ENCODE data around the gene SLFN12L.

Gene SLFN12L

DNA sequence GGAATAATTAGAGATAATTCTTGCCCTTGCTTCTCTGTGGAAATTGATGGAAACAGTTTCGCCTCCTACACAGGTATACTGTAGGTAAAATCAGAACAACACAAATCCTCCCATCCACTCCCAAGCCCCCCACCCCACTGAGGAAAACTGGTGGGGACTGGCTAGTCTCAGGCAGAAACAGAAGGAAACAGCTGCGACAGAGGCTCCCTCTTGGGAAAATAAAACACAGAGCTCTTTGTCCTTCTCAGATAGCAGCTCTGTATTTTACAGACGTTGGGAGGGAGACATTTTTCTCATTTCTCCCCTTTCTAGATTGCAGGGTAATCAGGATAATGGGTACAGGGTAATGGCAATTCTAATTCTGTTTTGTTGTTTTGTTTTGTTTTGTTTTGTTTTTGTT, 90.0 kb downstream of the SLFN12L start:
- TF ChIP-seq, protein P1, sequence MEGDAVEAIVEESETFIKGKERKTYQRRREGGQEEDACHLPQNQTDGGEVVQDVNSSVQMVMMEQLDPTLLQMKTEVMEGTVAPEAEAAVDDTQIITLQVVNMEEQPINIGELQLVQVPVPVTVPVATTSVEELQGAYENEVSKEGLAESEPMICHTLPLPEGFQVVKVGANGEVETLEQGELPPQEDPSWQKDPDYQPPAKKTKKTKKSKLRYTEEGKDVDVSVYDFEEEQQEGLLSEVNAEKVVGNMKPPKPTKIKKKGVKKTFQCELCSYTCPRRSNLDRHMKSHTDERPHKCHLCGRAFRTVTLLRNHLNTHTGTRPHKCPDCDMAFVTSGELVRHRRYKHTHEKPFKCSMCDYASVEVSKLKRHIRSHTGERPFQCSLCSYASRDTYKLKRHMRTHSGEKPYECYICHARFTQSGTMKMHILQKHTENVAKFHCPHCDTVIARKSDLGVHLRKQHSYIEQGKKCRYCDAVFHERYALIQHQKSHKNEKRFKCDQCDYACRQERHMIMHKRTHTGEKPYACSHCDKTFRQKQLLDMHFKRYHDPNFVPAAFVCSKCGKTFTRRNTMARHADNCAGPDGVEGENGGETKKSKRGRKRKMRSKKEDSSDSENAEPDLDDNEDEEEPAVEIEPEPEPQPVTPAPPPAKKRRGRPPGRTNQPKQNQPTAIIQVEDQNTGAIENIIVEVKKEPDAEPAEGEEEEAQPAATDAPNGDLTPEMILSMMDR (conservative IDR thresholded peaks at IDR 0.05), result peak; percentile 3; the same call in 1 of the 2 replicates
- H3K27ac ChIP-seq, result no peak overlapping the region

DNA sequence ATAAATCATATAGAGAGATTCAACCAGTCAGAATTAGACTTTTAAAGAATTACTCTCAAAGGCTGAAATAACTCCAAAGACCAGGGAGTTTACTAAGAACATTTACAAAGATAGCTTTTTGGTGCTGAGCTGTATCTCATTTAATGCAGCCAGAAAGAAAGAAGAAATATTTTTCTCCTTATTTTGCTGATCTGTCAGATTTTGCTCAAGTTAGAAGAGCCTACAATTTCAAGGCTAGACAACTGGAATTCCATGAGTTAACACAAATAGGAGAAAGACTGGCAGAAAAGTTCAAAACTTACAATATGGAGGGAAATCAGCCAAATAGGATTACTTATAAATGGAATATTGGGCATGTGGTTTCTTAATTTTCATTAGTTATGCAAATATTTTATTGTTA, 99.0 kb downstream of the SLFN12L start:
- TF ChIP-seq, protein P1 (conservative IDR thresholded peaks at IDR 0.05), result no peak
- no peak overlapping the region for H3K27ac ChIP-seq

DNA sequence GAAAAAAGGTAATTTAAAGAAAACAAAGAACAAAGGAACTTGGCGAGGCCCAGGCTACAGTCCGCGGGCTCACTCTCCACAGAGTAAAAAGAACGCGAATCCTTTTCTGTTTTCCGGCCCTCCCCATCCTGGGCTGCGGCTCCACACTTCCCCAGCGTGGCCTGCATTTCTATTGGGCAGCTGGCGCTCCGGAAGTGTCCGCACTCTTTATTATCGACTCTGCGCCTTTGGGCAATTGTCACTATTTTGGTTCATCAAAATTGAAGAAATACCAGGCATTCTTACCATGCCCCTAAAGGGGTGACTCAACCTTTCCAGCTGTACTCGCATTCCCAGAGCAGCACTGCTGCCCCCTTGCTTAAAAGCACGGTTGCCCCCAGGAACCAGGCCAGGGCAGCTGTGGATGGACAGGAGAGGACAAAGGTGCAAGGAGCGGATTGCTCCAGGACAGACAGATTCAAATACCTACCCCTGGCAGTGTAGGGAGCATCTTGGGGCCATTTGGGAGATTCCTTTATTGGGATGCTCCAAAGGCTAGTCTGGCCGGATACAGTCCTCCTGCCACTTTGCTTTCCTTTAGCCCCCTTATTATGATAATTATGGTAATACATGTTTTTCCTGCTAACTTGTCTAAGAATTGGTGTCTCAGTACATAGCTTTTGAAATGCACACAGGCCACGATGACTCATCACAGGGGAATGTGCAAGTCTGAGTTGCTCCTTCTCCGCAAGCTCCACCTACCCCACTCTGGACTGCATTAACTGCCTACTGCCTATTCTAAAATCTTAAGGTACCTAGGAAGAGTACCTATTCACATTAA, 104.2 kb downstream of the SLFN12L start:
- no peak overlapping the region for H3K27ac ChIP-seq
- TF ChIP-seq, protein P1 (conservative IDR thresholded peaks at IDR 0.05), result no peak

DNA sequence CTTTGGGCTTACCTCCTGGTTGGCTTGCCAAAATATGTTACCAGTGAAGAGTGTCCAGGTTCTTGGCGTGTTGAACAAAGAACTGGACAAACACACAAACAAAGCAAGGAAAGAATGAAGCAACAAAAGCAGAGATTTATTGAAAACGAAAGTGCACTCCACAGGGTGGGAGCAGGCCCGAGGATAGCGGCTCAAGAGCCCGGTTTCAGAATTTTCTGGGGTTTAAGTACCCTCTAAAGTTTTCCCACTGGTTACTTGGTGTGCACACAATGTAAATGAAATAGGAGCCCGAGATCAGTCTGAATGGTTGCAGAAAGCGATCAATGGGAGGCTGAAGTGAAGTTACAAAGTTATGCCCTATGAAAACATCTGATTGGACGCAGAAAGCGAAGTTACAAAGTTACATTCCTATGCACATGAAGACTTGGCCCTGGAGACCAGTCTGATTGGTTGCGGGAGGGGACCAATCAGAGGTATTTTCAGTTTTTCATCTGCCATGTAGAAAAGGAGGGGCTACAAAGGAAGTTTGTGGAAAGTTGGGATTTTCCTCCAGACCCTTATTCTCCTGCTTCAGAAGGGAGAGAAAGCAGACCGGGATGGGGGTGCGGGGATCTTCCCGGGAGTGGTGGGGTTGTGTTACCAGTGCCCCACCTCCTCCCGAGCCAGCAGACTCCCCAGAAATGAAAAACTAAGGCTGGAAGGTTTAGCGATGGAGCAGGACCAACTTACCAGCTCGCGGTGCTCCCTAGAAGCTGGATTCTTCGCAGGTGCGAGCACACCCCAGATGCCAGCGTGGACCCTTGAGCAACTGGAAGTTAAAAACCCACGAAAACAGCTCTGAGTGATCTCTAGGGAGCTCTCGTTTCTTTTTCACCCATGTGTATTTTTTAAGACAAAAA, 105.1 kb downstream of the SLFN12L start, which contains the start of gene SLFN12:
Gene SLFN12, minus strand, starts transcription at position 325 of the 899 bp plus-strand sequence. CDS start 9,472 bp downstream, outside the sequence.
- H3K27ac ChIP-seq, result no peak within 1 kb of the TSS

DNA sequence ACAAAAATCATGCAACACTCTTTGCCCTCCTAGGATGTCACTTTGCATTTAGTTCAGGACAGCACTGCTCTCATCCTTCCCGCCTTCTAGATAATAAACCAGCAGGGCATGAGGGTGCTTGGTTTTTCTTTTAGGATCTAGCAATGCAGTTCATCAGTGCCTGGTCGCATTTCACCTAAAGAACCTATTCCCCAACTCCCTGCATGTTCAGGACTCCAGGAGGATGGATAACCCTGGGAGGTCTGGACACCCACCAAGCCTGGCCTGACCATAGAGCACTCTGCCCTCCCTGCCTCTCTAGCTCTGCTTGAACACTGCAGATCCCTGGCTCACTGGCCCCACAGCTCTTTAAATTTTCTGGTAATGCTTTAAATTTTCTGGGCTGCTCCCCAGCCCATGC, 107.8 kb downstream of the SLFN12L start:
- TF ChIP-seq, protein P1 (conservative IDR thresholded peaks at IDR 0.05), result no peak
- no peak overlapping the region for H3K27ac ChIP-seq

More for the DNA sequence above, 105.1 kb downstream of the SLFN12L start, which contains the start of gene SLFN12:
- TF ChIP-seq, protein P1 (conservative IDR thresholded peaks at IDR 0.05), result no peak

DNA sequence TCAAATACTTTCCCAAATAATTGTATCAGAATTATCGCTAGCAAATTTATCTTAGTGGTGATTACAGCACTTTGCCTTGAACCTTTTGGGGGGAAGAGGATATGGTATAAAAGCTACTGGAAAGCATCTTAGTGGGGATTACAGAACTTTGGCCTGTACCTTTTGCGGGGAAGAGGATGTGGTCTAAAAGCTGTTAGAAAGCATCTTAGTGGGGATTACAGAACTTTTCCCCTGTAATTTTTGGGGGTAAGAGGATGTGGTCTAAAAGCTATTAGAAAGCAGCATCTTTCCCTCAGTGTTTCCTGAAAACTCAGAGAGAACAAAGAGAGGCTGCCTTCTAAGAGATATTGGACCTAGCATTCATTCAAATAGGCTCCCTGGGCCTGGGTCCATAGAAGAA, 109.2 kb downstream of the SLFN12L start:
- TF ChIP-seq, protein P1 (conservative IDR thresholded peaks at IDR 0.05), result no peak
- no peak overlapping the region for H3K27ac ChIP-seq

DNA sequence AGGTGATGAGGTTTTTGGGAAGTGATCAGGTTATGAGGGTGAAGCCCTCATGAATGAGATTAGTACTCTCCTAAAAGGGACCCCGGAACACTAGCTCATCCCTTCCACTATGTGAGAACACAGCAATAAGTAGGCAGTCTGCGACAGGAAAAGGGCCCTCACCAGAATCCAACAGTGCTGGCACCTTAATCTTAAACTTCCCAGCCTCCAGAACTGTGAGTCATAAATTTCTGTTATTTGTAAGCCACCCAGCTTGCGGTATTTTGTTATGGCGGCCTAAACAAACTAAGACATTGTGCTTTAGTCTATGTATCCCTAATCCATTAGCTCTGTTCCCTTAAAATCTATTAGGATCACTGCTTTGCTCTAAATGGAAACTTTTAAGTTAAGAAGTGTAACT, 113.7 kb downstream of the SLFN12L start:
- H3K27ac ChIP-seq, result no peak overlapping the region
- TF ChIP-seq, protein P1 (conservative IDR thresholded peaks at IDR 0.05), result no peak

All from VCaP (cell line).